Epidermal melanocyte (primary cell): ENCODE data around the gene NOP14.

Source experiments
- DNase-seq: peaks from one replicate; pipeline ENCODE4 v3.0.0; 2011; ENCODE audit warnings: low spot score; ENCODE audit not compliant: insufficient read length

Gene NOP14

DNA sequence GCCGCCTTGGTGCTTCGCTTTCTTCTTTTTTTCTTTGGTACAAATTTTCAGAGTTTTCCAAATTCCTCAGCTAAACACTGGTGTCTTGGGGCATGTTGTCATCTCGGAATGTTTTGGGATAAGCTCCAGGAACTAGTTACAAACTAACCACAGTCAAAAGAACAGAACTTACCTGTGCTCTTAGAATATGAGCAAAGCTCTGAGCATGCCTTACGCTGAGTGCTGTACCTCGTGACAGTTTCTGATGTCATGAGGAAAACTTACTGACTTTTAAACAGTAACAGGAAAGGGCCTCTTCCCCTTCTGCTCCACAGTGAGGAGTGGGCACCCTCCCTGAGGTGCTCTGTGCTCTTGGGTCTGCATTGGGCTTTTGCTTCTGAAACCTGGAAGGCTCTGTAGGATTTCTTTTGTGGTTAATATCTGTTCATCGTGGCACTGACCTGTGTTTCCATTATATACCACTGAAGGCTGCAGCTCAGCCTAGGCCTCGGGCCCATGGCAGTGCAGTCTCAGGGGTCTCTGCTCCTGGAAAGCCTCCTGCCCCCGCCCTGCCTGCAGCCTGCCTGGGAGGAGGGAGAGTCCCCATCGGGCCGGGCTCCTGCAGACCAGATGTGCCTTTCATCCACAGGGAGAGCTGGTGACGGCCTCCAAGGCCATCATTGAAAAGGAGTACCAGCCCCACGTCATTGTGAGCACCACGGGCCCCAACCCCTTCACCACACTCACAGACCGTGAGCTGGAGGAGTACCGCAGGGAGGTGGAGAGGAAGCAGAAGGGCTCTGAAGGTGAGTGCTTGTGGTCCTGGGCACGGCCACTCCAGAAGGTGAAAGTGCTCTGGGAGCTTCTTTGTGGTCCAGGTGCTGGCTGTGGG is 48.7 kb downstream of the NOP14 start:
- DNase-seq, result no peak

DNA sequence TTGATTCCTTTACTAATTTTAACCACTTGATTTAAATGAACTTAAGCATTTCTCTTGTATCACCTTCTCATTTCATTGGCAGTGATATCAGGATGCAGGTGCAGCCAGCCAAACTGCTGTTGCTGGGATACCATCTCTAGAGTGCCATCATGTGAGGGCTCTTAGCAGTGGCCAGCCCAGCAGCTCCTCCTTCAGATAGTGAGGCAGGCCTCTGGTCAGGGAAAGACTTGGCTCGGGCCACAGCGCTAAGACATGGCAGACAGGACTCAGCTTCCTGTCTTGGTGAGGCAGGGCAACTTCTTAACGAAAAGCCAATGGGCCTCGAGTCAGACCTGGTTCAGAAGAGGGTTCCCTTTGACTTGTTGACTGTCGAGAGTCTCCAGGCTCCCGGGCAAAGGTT is 50.0 kb downstream of the NOP14 start:
- no peak for DNase-seq

DNA sequence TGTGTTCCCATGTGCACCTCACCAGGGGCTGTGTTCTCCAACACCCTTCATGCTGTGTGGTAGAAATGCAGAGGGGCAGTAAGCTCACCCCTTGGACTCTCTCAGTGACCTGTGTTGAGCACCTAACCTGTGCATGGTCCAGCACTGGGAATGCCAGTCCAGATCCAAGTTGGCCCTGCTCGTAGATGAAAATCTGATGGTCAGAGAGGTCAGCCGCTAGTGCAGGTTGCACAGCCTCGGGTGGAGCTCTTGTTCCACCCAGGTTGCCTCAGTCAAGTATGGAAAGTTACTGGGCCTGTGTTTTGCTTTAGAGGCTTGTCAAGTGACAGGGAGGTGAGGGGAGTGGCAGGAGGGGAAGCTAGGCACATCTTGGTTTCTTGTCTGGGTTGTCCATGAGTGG is 51.3 kb downstream of the NOP14 start:
- no peak for DNase-seq

DNA sequence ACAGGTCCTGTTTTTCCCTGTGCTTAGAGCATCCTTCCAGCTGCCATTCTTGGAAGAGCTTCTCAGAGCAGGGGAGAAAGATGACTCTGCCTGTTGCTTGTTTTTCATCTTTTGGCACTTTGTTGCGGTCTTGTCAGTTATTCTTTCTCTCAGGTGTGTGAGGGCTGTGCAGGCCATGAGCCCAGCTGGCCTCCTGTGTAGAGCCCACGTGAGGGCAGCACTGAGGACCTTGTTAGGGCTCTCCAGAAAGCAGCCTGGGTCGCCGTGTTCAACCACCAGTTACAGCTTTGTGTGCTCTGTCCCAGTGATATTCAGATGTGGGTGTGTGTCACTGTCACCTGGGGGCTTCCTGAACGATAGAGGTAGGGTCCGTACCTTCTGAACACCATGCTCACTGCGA is 52.8 kb downstream of the NOP14 start:
- DNase-seq, result no peak

DNA sequence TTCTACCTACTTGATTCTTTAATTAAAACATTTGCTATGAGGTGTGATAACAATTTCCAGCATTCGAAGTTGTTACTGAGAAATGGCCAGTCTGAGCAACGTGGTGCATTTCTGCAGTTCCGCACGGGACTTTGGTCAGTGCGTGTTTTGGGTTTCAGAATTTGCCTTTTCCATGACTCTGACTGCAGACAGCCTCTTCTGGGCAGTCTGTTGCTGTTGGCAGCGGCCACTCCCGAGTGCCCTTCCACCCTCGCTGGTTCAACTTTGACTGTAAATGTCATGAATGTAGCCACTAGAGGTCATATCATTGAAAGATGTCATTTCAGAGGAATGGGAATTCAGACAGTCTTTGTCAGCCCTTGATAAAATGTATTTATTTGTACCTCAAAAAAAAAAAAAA is 53.6 kb downstream of the NOP14 start:
- DNase-seq, result no peak

DNA sequence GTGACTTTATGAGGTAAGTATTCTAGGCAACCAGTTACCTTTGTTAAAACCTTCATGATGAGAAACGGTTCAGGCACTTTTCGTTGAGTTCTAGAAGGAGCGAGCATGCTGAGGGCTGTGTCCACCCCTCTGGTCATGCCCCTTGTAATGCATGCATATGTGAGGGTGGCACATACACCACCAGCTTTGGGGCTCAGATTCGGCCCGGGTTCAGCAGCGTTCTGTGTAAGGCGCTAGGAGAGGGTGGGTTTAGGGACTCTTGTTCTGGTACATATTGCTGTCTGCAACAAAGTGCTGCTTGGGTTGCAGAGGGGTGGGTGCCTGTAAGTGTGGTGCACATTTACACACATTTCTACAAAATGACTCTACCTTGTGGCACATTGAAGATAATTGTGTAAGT is 54.5 kb downstream of the NOP14 start:
- DNase-seq, result no peak

DNA sequence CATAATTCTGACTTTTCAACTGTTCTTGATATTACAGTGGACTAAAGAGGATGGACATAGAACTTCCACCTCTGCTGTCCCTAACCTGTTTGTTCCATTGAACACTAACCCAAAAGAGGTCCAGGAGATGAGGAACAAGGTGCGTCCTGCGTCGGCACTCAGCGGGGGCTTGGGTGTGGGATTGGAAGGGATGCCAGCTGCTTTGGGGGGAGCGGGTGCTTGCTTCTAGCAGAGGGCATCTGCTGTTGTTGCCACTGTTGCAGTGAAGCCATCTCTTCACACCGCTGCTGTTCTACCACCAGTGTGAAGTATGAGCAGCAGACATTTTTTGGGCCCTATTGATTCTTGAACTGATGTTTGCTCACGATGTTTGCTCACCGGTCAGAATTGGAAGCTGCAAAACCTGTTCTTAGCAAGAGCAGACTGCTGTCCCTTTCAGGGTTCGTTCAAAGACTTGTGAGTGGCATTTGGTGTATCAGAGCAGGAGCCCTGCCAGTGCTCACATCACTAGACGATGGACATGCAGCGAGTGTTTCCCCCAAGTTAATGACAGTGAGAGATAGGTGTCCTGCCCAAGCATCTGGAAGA is 55.4 kb downstream of the NOP14 start:
- DNase-seq, result no peak

DNA sequence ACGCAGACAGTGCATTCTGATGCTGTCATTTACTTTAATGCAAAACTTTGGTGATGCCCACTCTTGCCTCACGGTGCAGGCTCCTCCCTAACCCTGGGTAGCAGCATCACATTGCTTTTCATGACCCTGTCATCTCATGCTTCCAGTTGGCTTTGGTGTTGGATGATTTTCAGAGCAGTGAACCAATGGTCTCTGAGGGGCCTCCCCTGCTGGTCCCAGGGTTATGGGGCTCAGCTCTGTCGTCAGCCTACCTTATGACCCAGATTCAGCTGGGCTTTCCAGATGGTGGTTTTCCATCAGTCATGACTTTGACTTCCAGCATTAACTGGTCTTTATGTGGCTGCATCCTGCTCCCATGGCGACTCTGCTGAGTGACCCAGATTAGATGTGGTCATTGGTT is 56.0 kb downstream of the NOP14 start:
- DNase-seq, result no peak

DNA sequence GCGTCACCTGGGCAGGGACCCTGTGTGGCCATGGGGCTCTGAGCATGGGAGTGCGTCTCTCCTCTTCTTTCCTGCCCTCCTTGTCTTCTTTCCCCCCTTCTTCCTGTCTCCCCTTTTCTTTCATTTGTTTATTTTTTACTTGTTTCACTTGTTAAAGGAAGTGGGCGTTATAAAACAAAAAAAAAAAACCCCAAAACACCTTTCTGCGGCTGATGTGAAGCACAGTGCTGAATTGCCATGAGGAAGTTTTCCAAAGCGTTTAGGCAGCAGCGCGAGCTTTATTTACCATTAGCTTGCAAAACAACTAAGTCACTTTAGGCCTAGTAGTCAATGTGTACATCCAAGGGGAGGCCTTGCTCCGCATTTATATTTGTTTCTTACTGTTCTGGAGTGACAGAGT is 57.0 kb downstream of the NOP14 start:
- no peak for DNase-seq

DNA sequence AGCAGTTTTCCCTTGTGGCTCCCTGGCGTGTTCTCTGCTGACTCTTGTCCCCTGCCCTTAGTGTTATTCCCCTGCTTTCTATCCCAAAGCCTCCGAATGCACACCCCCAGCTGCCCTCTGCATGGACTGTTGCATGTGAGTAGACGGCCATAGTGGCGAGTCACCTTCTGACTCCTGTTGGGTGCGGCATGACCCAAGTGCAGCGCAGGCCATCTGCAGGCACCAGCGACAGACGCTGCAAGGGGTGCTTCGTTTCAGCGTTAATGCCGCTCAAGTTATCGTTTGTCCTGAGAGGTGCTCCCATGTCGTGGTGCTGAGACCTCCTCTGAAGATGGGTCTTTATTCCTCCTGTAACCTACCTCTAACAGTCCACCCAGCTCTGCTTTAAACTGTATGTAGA is 57.7 kb downstream of the NOP14 start:
- DNase-seq, result no peak

DNA sequence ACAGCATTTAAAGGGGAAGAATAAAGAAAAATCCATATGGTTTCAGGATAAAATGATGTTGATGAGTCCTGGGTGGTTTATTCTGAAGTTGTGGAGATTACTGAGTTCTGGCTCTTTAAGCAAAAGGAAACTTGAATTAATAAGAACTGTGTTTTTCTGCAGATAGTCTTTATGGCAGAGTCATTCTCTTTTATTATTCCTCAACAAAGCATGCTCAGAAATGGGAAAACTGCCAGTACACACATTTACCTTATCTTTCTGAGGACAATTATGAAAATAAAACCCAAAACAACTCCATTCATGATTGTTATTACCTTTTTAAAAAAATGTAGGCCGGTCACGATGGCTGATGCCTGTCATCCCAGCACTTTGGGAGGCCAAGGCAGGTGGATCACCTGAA is 61.1 kb downstream of the NOP14 start:
- no peak for DNase-seq

DNA sequence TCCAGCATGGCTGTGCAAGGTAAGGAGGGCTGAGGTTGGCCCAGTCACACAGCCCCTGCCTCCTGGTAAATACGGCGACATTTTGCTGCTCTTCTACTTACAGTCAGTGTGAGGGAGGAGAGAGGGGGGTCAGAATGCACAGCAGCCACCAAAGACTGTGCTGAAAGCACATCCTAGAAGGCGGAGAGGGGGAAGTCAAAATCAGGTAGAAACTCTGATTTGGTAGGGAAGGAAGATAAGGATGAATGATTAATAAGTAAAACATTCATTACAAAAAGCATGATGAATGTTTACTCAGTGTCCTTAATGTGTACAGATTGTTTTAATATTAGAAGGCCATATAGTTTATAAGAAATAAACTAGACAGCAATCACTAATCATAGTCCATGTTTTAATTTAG is 62.0 kb downstream of the NOP14 start:
- DNase-seq, result no peak

DNA sequence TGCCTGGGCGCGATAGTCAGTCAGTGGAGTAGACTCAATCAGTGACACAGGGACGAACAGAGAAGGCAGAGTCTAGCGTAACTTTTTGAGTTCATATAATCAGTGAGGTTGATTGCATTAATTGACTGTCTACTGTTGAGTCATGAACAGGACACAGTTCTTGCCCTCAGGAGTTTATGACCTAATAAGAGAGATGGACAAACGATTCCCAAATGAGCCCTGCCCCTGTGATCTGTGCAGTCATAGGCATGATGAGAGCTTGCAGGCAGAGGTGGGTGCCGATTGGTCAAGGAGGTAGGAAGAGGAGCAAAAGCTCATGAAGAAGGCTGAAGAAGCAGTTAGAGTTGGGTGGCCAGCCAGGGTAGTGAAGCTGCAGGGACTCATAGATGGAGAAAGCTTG is 62.5 kb downstream of the NOP14 start:
- no peak for DNase-seq

DNA sequence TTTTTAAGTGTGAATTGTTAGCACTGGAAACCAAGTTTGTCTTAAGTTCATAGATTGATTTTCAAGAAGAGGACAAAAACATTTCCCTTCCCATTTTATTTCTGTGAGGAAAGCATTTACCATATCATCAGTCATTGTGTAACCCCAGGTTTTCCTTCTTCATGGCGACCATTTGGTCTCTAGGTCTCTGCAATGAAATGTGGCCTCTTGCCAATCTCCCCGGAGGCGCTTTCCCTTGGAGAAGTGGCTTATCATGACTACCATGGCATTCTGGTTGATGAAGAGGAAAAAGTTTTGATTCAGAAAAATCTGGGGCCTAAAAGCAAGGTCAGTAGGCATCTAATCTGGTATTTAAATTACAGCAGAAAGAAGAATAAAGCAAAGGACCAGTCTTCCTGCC is 65.2 kb downstream of the NOP14 start:
- no peak for DNase-seq

DNA sequence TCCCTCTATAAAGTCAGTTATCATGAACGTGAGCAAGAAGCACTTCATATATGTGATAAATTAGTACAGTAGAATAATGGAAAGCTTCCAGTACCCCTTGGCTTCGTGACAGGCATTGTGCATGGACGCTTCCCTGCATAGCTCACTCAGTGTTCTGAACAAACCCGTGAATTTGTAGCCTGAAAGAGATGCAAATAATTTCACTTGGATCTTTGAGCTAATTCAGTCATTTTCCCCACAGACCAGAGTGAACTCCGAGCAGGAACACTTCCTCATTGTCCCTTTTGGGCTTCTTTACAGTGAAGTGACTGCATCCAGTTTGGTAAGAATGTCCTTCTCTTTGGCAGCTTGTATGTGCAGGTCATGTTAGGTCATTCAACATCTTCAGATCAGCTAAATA is 69.4 kb downstream of the NOP14 start:
- DNase-seq, result no peak

DNA sequence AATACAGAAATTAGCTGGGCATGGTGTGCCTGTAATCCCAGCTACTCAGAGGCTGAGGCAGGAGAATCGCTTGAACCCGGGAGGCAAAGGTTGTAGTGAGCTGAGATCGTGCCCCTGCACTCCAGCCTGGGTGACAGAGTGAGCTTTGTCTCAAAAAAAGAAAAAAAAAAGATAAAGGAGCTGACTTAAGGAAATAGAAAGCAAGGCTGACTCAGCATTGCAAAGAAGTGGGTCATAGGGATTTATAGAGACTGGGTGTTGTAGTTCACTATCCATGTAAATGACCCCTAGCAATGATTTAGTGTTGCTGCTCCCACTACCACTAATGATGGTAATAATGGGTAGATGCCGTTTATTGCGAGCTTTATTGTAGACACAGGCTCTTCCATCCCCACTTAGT is 71.9 kb downstream of the NOP14 start:
- DNase-seq, result peak; percentile 32

DNA sequence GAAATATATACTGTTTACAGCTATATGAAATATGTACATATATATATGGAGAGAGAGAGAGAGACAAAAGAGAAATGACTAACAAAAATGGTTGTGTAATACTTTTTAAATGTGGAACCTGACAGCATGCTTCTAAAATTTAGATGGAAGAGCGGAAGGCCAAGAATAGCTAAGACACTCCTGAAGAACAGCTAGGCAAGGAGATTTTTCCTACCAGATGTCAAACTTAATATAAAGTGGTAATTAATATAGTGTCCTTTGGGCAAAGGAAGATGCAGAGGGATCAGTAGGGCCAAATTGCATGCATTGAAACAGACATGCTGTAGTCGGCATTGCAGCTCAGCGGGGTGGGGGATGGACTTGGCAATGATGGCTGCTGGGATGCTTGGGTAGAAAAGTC is 74.3 kb downstream of the NOP14 start:
- no peak for DNase-seq
